HG03135 (cell line): ENCODE data around the gene PHC3.
A peak's percentile ranks its signal among the peaks of the same experiment; 100 is the strongest.

Source experiments
- ATAC-seq: cut with Tn5 transposase; IDR thresholded peaks from one replicate; pipeline ENCODE4 v1.9.1; 2021; ENCODE audit warnings: mild to moderate bottlenecking, moderate library complexity; ENCODE audit not compliant: unreplicated experiment

Gene PHC3

DNA sequence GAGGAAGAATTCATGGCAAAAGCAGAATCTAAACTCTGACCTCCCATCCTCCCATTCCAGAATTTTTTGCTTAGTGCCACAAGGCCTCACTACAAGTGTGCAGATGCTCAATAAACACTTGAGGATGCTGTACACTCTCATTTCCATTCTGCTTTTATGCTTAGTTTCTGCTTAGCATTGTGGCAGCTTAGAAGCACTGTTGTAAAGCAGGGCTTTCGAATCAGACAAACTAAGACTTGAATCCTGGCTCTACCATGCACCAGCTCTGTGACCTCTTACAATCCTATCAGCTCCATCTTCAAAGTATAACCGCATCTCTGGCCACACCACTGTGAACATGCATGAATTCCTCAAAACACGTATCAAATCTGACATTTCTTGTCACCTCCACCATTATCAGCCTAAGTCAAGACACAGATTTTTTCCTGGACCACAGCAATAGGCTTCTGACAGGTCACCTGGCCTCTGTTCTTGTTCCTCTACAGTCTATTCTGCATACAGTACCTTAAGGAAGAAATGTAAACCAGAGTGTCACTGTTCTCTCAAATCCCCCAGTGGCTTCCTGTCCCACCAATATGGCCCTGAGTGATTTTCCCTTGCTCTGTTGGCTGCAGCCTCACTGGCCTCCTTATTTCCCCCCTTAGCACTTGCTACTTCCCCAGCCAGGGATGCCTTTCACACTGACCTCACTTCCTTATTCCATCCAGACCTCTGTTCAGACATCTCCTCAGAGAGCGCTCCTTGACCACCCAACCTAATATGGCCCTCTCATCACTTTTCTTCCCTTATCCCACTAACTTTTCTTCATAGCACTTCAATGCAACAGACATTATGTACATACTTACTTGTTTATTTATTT, 8.1 kb upstream of the PHC3 start:
- ATAC-seq: no peak

DNA sequence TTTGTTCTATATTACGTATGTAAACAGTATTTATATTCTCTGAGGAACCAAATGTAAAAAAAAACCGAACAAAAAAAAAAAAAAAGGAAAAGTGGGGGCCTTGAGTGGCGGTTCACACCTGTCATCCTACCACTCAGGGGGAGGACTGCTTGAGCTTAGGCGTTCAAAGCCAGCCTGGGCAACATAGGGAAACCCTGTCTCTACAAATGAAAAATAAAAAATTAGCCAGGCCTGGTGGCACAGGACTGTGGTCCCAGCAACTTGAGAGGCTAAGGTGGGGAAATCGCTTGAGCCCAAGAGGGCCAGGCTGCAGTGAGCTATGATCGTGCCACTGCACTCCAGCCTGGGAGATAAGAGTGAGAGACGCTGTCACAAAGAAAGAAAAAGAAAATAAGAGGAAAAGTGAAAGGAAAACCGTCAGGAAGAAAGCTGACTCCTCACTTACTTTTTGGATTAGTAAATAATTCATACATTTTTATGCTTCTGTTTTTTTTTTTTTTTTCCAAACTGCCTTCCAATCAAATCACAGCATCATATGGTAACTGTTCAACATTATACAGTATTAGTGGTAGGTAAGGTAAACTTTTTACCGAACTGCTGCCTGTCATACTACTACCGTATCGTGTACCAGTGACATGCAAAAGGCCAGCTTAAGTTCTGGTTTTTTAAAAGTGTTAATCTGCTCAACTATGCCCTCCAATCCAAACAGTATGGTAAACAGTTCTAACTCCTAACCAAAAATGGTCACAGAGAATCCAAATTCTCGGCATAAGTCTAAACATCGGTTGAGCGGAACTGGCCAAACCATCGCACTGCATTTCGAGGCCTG, 1.2 kb downstream of the PHC3 start:
- peak; percentile 25 for ATAC-seq

DNA sequence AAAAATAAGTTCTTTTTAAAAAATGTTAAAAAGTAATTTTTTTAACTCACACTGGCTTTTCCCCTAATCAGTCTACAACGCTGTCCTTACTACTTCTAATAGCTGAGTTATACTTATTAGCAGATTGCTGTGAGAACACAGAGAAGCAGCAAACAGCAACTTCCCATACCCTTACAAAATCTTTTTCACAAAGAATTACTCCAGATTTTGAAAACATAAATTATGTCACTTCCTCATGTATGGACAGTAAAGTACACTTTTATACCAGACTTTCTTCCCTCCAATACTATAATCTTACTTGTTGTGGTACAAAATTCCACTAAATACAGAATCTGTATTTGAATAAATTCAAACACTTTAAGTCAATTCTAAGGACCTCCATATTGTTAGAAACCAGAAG, 2.1 kb downstream of the PHC3 start:
- ATAC-seq: no peak

- ATAC-seq: no peak
These were observed 2.9 kb downstream of the PHC3 start for GRCh38 chr3:170178651-170179050.

GRCh38 chr3:170171563-170171962, 10.0 kb downstream of the PHC3 start:
- ATAC-seq: no peak

DNA sequence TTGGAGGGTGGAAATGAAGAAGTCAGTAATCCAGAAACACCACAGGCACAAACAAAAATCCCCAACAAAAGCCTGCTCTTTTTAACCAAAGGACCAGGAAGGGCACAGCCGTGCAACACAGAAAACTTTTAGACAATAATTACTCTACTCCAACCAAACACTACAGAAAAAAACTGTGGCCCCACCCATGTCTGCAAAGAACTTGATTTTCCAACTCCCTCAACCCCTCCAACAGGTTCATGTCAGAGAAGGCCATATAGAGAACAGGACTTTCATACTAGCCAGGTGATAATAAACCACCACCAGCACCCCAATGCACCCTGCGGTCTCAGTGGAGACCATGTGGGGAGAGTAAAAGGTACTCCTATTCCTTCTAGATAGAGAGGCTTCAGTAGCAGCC, 16.8 kb downstream of the PHC3 start:
- ATAC-seq: no peak

DNA sequence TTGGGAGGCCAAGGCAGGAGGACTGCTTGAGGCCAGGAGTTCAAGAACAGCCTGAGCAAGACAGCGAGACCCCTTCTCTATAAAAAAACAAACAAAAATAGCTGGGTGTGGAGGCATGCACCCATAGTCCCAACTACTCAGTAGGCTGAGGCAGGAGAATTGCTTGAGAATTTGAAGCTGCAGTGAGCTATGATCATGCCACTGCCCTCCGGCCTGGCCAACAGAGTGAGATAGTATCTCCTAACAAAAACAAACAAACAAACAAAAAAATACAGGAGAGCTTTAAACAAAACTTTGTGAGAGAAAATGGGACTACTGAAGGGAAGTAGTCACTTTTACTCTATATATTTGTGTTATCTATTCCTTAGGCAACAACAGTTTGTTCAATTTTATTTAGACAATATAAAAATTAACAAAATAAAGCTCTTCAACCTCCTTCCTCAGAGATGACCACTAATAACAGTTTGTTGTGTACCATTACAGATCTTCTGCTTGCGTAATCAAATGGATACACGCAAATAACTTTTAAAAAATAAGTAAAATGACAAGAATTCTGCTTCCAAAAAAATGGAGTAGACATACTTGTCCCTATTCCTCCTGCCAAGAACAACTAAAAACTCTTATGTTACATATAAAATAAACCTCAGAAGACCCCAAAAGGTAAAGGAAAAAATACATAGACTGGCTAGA, 17.4 kb downstream of the PHC3 start:
- ATAC-seq: no peak

DNA sequence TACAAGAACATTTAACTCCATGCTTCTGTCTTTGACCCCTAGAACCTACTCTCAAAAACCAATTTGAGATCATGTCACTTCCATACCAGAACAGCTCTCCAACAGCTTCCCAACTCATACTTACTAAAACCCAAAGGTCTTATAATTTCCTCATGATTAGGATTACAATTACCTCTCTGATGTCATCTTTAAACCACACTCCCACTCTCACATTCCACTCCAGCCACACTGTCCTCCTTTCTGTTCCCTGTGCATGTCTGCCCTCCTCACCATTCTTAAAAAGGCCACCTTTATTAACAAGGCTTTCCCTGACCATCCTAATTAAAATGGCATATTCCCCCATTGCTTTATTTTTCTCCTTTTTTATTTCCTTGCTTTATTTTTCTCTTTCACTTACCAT, 18.9 kb downstream of the PHC3 start:
- ATAC-seq: no peak

GRCh38 chr3:170162052-170162451, 19.5 kb downstream of the PHC3 start:
- no peak for ATAC-seq

GRCh38 chr3:170159933-170160332, 21.6 kb downstream of the PHC3 start:
- no peak for ATAC-seq

DNA sequence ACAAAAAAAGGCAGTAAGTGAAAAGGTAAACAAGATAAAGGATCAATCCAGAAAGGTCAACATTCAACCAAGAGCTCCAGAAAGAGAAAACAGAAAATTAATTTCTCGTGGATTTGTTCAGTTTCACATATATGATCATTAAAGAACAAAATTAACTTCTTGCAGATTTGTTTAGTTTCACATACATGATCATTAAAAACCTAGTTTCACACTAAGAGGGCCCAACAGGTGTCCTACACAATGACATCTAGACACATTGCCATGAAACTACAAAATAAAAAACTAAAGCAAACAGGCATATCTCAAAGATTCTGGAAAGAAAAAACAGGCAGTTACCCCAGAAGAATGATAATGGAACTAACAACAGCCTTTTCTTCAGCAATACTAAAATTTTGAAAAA, 22.1 kb downstream of the PHC3 start:
- peak; percentile 57 for ATAC-seq

DNA sequence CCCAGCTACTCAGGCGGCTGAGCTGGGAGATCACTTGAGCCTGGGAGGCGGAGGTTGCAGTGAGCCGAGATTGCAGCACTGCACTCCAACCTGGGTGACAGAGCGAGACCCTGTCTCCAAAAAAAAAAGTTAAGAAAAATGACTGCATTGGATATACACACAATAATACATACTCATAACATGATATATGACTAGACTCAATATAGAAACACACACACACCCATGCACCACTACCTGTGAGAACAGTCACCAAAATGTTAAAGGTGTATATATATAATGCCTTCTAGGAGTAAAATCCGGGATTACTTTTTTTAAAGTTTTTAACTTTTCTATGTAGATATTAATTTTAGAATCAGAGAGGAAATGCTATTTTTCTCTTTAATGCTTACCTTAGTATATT, 25.9 kb downstream of the PHC3 start:
- ATAC-seq: no peak

GRCh38 chr3:170154569-170155143, 26.9 kb downstream of the PHC3 start:
- ATAC-seq: peak; percentile 90

DNA sequence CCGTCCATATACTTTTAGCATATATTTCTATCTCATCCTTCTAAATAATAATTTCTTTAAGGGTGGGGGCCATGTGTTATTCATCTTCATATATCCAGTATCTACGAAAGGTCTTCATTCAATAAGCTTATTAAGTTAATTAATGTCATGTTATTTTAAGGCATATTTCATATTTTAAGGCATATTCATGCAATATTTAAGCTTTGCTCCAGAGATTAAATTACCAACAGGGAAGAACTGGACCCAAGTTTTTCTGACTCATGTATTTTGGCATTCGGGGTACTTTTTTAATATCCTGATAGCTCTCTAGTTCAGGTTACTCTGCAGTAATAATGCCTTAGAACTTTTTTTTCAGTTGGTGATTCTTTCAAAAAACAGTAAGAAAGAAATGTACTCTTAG, 27.4 kb downstream of the PHC3 start:
- peak; percentile 27 for ATAC-seq

DNA sequence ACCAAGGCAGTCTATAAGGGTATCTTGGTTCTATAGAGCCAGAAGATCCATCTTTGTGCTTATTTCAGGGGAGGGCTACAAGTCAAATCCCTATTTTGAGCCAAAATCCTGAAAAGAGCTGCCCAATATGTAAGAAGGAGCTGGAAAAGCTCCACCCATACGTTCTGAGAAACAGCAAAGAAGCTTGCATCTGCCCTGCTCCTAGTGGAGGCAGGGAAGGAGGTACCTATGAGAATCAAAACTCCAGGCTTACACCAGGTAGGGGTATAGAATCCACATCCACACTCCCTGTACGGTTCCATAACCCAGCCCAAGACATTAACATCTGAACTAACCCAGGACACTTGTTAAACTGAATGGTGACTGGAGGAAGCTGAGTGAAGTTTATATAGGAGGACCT, 30.0 kb downstream of the PHC3 start:
- no peak for ATAC-seq

DNA sequence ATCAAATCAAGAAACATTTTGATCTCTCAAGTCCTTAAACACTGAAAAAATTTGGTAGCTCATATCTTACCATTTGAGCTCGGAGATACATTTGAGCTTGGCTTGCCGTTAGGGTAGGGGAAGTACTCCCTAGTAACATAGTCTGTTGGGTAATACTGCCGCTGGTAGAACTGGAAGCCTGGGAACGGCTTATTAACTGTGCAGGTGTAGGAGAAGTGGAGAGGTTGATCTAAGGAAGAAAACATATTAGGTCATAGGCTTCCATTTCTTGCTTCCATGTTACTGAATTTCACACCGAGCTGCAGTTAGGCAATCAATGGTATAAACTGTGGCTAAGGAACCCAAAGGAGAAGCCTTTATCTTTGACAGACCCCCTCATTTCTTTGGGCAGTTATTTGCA, 32.5 kb downstream of the PHC3 start:
- ATAC-seq: no peak

DNA sequence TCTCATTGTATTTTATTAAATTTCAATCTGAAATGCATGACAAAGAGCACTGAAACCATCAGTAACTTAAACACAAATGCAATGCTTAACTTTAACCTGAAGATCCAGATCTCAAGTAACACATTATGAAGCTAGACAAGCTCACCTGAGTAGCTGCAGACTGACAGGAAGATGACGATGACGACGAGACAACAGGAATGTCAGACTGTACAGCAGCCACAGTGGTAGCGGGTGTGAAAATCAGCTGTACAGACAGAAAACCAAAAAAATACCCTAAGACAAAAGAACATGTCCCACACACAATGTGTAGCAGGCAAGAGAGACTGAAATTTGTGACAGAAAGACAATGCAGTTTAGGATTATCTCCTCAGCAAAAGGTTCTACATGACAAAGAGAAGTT, 36.3 kb downstream of the PHC3 start:
- no peak for ATAC-seq

DNA sequence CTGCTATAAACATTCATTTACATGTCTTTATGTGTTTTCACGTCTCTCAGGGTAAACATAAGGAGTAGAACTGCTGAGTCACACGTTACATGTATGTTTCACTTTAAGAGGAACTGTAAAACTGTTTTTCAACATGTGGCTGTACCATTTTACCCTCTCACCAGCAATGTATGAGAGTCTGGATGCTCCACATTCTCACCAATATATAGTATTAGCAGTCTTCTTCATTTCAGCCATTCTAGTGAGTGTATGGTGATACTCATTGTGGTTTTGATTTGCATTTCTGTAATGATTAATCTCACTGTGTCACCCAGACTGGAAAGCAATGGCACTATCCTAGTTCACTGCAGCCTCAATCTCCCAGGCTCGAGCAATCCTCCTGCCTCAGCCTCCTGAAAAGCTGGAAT, 37.1 kb downstream of the PHC3 start:
- peak; percentile 95 for ATAC-seq

- ATAC-seq: no peak
These were observed 39.2 kb downstream of the PHC3 start for GRCh38 chr3:170142373-170142772.

DNA sequence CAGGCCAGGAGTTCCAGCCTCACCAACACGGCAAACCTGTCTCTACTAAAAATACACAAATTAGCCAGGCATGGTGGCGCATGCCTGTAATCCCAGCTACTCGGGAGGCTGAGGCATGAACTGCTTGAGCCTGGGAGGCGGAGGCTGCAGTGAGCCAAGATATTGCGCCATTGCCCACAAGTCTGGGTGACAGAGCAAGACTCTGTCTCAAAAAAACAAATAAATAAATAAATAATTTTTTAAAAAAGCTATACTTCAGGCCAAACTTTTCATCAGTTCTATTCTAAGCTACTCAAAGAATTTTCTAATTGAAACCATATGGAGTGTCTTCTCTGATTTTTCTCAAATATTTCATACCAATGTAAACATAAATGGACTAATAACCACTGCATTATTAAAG, 43.5 kb downstream of the PHC3 start:
- no peak for ATAC-seq

DNA sequence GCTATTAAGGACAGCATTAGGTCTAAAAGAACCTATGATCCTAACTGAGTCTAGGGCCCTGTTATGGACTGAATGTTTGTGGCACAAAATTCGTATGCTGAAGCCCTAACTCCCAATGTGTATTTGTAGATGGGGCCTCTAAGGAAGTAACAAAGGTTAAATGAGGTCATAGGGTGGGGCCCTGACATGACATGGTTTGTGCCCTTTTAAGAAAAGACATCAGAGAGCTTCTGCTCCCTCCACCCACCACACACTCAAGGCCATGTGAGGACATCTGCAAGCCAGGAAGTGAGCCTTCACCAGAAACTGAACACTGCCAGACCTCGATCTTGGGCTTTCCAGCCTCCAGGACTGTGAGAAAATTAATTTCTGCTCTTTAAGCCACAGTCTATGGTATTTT, 49.2 kb downstream of the PHC3 start:
- no peak for ATAC-seq
